HG02885 (cell line): ENCODE data around the gene IL4I1.

ENCODE experiments used
- ATAC-seq: cut with Tn5 transposase; IDR thresholded peaks from one replicate; pipeline ENCODE4 v1.9.1; 2021; ENCODE audit warnings: mild to moderate bottlenecking; ENCODE audit not compliant: unreplicated experiment, poor library complexity

Gene IL4I1

DNA sequence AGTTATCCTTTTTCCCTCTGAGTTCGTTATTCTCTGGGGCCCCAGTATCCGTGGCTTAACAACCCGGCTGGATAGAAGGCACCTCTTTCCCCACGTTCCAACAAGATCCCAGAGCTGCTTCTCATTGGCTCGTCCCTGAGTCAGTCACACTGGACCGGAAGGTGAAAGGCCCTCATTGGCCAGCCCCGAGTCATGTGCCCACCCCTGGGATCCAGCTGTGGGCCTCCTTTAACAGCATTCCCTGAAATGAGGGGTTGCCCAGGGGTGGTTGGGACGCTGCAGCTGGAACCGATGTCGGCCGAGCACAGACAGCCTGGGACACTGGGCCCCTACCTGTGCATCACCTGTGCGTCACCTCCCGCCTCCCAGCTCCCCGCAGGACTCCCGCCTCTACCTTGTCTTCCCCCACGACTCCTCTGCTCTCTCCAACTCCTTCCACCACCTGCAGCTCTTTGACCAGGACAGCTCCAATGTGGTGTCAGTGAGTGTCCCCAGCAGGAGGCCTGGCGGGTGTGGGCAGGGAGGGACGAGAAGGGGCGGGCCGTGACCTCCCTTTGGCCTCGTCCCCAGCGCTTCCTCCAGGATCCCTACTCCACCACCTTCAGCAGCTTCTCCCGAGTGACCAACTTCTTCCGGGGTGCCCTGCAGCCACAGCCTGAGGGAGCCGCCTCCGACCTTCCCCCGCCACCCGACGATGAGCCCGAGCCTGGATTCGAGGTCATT, 14.9 kb downstream of the IL4I1 start:
- ATAC-seq, result no peak

DNA sequence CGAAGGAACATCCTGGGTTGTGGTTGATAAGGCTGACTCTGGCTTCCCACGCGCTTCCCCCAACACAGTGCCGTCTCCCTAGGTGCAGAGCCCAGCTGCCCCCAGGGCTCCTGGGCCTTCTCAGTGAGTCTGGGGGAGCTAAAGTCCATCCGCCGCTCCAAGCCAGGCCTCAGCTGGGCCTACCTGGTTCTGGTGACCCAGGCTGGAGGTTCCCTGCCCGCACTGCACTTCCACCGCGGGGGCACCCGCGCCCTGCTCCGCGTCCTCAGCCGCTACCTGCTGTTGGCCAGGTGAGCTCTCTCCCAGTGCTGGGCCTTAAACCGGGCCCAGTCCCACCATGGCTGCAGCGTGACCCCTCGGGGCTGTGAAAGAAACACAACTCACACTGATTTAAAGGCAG, 15.5 kb downstream of the IL4I1 start:
- ATAC-seq, result no peak

DNA sequence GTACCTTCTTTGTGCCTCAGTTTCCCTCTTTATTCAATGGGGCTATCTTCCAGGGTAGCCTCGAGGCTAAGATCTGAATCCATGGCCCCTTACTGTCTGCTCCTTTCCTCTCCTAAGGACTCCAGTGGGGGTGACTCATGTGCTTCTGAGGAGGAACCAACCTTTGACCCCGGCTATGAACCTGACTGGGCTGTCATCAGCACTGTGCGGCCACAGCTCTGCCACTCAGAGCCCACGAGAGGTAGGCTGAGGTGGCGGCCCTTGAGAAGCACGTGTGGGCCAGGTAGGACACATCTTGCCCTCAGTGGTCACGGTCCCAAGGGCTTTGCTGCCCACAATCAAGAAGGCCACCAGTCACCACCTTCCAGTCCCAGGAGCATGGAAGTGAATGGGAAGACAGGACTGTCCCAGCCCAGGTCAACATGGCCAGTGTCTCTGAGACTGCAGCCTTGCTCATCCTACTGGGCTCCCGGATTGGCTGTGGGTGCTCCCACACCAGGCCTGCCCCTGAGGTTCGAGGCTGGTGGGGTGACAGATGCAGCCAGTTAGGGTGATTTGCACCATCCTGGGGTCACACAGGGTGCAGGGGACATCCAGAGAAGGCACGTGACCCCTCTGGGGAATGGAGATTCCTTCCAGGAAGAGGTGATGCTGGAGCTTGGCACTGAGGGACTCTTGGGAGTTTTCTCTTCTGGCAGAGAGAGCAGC, 16.4 kb downstream of the IL4I1 start:
- no peak for ATAC-seq

DNA sequence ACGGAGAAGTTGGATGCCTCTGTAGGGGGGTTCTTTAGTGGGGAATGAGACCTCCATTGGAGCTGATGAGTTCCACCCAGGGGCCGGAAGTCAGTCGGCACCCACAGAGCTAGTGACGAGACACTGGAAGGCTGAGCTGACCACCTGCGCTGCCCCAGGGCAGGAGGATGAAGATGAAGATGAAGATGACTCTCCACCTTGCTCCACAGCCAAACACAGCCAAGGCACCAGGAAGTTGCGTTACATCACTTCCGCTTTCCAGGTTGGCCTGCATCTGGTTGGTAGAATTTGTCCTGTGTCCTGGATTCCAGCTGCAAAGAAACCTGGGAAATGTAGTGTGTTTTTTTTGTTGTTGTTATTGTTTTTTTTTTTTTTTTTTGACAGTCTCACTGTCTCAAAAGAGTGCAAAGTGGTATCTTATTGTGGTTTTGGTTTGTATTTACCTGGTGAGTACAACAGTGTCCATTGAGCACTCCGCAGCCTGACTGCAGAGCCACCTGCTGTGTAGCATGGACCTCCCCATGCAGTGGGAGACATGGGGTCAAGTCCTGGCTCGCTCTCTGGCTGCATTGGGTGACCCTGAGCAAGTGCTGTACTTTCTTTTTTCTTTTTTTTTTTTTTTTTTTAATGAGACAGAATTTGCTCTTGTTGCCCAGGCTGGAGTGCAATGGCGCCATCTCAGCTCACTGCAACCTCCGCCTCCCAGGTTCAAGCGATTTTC, 17.3 kb downstream of the IL4I1 start:
- no peak for ATAC-seq

DNA sequence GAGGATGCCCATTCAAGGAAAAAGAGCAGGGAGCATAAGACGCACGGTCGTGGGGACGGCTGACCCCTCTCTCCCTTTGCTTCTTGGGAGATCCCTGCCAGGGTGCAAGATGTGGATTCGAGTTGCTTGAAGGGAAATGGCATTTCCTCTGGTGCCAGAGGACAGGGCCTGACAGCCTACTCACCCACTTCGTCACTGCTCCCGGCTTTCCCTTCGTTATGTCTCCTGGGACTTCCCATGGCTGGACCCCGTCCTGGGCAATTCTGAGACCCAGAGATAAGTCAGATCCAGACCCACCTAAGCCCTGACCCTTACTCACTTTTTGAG, 18.0 kb downstream of the IL4I1 start:
- no peak for ATAC-seq

DNA sequence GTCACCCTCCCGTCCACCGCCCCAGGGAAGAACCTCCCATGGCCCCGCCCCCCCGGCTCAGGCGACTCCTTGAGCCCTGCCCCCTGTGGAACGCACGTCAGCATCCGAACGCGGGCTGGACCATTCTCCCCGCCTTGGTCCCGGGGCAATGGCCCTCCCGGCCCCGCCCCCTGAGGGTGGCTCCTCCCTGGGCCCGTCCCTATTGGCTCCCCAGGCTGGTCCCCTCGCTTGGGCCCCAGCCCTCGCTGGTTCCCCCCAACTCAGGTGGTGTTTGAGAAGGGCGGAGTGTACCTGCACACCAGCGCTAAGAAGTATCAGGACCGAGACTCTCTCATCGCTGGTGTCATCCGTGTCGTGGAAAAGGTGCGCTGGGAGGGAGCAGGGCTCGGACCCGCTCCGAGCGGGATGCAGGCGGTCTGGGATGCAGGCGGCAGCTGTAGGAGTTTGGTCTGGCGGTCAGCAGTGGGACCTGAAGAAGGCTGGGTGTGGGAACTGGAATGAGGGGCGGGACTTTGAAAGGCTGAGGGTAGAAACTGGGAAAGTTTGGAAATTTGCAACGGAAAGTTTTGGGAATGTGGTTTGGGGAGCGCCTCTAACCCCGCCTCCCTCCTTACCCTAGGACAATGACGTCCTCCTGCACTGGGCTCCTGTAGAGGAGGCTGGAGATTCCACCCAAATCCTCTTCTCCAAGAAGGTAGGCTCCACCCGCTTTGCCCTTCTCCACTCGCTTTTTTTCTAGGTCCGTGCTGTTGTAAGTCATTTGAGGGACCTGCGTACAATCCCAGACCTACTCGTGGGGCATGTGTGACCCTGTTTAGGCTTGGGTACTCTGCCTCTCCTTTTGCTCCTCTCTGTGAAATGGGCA, 18.6 kb downstream of the IL4I1 start:
- peak; percentile 56 for ATAC-seq

DNA sequence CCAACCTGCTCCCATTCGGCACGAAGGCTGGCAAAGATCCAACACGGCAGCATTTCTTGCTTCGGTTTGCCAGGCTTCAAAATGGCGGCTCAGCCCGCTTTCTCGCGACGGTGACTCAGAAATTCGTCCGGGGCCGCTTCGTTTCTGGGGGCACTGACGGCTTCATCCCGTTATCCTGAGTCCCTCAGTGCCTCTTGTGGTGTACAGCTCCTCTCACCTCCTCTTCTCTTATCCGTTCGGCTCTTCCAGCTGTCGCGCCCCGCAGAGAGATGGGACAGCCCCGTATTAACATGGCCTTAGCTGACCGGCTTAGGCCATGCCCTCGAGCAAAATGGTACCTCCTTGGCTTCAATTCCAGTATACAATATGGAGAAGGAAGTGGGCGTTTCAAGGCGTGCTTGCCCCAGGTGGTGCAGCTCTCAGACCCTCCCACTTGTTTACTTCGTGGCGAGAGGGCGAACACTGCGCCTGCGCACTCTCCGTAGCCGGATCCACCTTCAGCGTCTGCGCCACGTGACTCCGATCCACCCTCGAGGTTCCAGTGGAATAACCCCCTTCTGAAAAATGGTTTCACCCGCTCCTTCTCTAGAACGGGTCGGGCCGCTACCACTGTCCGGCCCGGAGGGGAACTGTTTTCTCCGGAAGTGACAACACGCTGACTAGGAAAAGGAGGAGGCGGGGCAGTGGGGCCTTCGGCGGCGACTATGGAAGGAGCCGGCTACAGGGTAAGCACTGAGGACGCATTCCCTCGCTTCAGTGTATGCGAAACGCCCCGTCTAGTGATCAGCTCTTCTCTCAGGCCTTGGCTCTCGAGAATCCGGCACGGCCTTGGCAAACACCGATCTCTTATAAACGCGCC, 19.4 kb downstream of the IL4I1 start, which contains the start of the genes AKT1S1 and TBC1D17:
AKT1S1 (minus strand) TSS at position 336 of the 859 bp plus-strand sequence. CDS start 4,060 bp downstream, outside the sequence.
TBC1D17 (plus strand) TSS at position 683 of the 859 bp plus-strand sequence; CDS start at position 705, 22 bp downstream.
- peak; percentile 55 for ATAC-seq

DNA sequence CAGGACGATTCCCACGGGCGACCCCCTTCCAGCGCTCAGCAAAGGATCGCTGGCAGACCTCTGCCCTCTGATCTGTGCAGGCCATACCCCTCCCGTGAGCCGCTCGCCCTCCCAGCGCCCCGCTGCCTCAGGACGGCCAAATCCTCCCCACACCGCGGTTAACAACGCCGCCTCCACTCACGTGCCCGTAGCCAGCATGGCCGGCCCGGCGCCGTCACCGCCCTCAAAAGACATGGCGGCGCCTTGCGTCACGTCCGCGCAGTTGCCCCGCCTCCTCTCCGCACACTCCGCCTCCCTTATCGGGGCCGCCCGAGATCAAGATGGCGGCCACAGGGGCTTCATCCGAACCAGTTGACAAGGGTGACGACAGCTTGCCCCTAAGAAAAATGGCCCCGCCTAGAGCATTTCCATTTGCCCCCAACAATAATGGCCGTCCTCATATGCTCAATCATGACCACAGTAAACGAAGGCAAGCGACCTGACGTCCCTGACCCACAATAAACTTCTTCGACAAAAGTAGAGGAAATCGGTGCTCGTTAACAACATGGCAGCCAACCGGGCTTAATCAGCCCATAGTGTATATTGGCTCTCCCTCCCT, 20.2 kb downstream of the IL4I1 start:
- ATAC-seq, result peak; percentile 53

DNA sequence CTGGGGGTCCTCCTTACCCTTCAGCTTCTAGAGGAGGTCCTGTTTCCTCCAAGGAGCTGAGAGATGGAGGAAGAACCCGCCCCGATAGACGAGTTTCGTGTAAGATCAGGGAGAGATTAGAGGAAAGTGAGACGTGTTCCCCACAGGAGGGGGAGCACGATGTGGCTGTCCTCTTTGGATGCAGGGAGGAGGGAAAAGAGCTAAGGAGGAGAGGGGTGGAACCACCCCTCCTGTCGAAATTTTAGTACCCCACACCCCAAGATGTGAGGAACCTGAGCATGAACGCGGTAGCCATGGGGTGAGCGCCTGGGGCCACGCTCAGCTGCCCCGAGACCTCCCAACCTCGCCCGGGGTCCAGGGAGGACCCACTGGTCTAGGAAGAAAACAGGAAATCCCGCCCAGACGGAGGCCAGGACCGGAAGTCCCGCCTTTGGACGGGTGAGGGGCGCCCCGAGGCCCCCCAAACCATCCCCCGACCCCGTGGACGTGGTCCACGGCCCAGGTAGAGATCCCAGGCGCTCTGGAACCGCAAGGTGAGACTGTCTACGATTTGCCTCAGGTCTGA, 20.7 kb downstream of the IL4I1 start:
- no peak for ATAC-seq

DNA sequence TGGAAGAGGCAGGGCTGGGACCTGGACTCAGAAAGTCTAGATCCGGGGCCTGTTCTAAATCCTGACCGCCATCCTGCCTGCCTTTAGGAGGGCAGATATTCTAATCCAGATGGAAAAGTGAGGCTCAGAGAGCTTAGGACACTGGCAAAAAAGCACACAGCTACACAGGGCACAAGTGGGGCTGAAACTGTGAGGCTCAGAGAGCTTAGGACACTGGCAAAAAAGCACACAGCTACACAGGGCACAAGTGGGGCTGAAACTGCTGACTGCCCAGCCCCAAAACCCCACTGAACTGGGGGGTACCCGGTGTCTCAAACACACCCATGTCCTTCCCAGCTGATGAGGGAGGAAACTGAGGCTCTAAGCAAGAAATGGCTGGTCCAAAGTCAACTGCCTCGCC, 21.5 kb downstream of the IL4I1 start:
- no peak for ATAC-seq

DNA sequence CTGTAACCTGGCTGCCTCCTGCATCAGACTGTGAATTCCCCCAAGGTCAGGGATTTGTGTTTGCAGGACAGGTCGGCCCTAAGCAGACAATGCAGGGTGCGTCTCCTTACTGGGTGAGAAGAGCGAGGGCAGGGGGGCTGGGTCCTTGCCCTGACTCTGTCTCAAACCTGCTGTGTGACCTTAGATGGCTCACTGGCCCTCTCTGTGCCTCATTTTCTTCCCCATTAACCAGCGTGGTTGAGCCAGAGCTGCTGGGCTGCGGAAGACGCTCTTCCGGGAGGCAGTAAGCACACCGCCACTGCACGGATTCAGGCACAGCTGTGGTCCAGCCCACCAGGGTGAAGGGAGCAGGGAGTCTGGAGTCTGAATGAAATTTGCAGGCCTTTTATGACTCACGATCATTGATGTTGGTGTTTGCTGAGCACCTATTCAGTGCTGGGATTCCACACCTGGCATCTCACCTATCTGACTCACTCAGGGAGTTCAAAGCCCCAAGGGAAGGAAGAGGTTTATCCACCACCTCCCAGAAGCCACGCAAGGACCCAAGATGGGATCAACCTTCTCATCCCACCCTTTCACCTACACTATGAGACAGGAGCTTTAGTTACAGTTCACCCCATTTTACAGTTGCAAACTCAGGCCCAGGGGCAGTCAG, 22.1 kb downstream of the IL4I1 start:
- ATAC-seq, result no peak

DNA sequence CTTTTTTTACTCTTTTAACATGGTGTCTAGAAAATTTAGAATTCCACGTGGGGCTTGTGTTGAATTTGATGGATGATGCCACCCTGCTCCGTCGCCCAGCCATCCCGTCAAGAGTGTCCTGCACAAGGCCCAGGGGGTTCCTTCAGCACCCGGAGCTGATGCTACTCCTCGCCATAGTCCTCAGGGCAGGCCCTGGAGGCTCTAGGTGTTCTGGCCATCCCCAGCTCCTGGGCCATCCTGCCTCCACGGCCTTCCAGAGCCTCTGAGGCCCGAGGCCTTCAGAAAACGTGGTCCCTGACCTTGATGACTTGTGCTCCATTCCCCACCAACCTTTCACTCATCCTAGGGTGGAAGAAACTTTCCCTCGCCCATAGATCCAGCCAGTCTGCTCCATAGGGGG, 22.9 kb downstream of the IL4I1 start:
- ATAC-seq, result no peak

DNA sequence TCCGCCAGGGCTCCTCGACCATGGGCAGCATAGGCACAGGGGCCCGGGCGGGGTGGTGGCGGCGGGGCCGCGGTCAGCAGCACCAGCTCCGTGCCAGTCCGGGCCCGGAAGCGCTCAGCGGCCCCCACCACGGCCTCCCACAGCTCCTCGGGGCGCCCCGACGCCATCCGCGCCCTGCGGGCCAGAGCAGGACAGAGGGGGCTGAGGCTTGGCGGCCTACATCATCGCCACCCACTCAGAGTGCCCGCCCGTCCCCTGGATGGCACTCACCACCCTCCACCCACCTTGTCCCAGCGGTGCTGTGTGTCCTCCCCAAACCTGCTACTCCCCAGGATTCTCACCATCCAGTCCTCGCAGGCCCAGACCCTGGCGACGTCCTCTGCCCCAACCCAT, 23.6 kb downstream of the IL4I1 start:
- no peak for ATAC-seq

DNA sequence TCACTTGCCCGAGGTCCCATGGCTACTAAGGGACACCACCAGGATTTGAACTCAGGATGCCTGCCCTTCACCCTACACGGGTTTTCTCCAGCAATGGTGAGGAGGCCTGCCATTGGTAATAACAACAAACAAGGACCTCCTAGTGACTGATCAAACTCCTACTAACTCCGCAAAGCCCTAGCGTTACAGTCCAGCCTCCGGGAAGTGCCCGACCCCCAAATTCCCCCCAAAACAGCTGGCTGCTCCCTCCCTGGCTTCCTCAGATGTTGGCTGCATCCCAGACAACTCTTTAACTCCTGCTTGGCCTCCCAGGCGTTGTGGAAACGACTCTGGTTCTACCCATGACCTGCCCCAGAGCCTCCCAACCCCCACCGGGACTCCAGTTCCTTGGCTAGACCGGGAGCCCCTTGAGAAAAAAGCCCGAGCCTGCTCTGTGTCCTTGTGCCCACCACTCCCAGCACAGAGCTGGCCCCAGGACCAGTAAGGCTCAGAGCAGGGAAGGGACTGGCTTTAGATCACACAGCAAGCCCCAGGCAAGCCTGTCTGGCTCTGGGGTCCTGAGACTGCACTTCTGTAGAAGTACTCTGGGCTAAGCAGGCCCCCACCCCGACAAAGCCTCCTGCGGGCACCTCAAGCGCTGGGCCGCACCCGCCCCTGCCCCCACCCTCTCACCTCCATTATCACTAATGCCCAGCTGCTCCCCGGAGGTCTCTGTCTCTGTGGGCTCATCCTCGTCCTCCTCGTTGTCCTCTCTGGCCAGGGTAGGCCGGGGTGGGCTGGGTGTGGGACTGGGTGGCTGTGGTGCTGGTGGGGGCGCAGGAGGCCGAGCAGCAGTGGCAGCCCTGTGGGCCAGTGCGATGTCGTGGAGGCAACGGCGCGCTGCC, 24.2 kb downstream of the IL4I1 start:
- ATAC-seq, result no peak

DNA sequence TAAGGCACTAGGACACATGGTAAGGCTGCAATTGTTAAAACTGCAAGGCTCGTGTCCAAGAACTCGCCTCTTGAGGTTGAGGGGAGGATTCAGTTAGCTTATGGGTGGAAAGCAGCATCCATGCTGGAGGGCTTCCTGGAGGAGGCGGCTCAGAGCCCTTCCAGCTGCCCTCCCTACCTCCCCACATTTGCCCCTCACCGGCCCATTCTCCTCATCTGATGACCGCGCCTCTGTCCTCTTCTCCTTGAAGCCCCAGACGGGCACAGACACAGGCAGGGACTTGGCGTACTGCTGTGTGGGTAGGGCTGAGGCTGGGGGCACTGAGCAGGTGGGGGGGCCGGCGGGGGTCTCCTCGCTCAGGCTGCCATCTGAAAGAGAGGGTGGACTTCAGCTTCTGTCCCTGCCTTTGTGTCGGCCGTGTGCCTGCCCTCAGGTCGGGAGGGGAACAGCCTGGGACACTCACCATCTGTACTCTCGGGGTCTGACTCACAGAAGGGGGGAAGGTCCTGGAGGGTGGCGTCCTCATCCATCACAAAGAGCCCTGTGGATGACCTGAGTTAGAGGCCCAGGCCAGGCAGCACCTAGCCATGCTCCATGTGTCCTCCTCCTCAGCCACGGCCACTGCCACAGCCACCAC, 25.2 kb downstream of the IL4I1 start:
- ATAC-seq, result no peak

DNA sequence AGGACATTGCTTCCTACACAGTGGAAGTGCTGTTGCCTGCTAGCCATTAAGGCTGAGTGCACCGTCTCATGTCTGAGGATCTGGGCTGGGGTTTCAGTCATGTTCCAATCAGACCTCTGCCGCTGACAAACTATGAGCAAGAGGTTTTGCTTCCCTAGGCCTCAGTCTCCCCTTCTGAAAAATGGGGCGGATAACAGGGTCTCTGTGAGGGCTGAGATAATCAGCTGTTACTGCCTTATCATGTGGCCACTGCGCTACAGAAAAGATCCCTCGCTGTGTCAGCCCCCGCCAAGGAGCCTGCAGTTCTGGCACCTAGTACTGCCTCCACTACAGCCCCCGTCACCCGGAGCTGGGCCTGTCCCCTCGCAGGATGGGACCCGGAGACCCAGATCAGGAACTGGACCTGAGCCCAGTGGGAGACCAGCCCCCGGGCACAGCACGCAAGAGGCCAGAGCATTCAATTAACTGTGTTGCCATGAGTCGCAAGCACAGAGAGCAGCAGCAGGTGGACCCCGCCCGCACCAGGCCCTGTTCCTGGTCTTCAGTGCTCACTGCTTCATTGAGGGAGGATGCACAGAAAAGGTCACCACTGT, 26.3 kb downstream of the IL4I1 start:
- ATAC-seq, result no peak
